GM21390 (cell line): Measurements from ENCODE around the gene OR51V1.
"Not testable (repeated sequence)": the region's sequence is repeated elsewhere in the genome, so short reads cannot be mapped to it uniquely, and the experiment has no call there.

Source experiments
- ATAC-seq: cut with Tn5 transposase; IDR thresholded peaks from one replicate; pipeline ENCODE4 v1.9.1; 2021; ENCODE audit not compliant: unreplicated experiment

Gene OR51V1

DNA sequence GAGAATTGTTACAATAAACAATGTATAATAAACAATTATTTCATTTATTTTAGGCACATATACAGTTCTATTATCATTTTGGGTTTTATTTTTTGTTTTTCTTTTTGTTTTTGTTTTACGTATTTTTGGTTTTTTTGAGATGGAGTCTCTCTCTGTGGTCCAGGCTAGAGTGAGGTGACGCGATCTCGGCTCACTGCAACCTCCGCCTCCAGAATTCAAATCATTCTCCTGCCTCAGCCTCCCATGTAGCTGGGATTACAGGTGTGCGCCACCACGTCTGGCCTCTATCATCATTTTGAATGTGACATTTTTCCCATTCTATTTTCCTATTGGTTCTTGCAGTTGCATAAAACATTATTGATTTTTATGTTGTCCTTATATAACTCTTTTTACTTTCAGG is 25.5 kb downstream of the OR51V1 start:
- no peak for ATAC-seq

DNA sequence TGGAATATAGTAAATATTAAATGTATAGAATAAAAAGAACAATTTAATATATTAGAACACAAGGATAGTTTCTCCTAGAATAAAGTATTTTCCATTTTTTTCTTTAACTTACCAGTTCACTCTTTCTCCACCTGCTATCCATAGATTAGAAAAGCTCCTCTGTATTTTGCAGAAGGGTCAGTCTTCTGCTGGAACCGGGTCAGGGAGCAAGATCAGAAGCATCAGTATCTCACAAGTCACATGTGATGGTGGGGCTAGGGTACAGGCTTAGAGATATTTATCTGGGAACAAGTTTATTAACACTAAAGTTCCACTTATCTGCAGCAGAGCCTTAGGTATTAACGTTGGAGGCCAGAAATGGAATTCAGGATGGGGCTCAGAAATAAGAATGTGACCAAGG is 28.6 kb downstream of the OR51V1 start:
- ATAC-seq = no peak

DNA sequence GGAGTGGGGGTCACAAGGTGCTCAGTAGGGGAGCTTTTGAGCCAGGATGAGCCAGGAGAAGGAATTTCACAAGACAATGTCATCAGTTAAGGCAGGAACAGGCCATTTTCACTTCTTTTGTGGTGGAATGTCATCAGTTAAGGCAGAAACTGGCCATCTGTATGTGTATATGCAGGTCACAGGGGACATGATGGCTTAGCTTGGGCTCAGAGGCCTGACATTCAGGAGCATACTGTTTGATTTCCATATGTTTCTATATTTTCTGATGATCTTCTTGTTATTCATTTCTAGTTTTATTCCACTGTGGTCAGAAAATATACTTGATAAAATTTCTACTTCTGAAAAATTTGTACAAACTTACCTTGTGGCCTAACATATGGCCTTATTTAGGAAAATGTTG is 34.6 kb downstream of the OR51V1 start:
- not testable (repeated sequence) for ATAC-seq

DNA sequence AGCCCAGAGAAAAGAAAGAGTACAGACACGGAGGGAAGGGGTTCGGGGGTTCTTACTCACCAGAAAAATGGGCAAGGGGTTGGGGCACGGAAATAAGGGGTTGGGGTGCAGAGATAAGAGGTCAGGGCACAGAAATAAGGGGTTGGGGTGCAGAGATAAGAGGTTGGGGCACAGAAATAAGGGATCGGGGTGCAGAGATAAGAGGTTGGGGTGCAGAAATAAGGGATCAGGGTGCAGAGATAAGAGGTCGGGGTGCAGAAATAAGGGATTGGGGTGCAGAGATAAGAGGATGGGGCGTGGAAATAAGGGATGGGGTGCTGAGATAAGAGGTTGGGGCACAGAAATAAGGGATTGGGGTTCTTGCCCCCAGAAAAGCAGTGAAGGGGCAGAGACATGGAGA is 35.7 kb downstream of the OR51V1 start:
- ATAC-seq = not testable (repeated sequence)

DNA sequence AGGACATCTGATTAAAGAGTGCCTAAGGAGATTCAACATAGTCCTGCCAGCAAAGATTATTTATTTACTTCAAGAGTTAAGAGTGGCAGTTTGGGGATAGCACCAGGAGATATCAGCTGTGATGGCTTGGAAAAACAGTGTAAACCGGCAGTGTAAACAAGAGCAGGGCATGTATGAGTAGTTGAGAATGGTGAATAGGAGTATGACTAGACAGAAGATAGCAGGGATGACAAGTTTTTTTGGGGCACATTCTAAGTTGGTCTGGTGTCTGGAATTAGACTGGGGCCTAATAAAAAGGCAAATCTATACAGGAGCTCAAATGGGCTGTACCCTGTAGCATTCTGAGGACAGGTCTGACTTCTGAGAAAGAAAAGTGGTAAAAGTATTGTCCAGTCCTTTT is 39.4 kb downstream of the OR51V1 start:
- not testable (repeated sequence) for ATAC-seq

DNA sequence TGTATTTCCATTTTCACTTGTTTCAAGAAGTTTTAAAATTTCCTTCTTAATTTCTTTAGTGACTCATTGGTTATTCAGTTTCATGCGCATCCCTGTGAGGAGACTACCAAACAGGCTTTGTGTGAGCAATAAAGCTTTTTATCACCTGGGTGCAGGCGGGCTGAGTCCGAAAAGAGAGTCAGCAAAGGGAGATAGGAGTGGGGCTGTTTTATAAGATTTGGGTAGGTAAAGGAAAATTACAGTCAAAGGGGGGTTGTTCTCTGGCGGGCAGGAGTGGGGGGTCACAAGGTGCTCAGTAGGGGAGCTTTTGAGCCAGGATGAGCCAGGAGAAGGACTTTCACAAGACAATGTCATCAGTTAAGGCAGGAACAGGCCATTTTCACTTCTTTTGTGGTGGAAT is 40.3 kb downstream of the OR51V1 start:
- ATAC-seq = not testable (repeated sequence)

DNA sequence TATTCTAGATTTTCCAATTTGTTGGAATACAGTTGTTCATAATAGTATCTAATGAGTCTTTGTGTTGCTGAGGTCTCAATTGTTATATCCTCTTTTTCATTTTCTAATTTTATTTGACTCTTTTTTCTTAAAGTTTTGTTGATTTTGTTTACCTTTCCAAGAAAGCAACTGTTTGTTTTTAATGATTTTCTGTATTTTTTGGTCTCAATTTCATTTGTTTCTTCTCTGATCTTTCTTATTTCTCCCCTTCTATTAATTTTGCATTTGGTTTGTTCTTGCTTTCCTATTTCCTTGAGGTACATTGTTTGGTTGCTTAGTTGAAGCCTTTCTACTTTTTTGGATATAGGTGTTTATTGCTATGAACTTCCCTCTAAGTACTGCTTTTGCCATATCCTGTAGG is 40.7 kb downstream of the OR51V1 start:
- no peak for ATAC-seq

DNA sequence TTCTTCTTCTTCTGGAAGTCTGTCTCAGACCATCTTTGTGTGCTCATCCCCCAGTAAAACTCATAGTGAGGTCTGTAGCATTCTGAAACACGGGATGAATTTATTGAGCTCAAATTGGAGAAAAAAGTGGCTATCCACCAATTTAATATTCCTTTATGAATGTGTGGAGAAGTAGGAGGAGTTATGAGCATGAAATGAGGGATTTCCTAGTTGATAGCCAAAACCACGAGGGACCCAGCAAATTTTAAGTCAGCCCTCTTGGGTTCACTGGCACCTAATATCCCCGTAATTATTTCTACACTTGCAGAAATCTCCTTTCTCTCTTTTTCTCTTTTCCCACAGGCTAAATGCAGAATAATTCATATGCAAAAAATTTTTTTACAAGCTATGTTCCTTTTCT is 45.8 kb downstream of the OR51V1 start, which contains the start of gene OR52A1:
Gene OR52A1 (minus strand): TSS at position 101 of the 400 bp plus-strand sequence. CDS start 2,388 bp downstream, outside the sequence.
- no peak for ATAC-seq

DNA sequence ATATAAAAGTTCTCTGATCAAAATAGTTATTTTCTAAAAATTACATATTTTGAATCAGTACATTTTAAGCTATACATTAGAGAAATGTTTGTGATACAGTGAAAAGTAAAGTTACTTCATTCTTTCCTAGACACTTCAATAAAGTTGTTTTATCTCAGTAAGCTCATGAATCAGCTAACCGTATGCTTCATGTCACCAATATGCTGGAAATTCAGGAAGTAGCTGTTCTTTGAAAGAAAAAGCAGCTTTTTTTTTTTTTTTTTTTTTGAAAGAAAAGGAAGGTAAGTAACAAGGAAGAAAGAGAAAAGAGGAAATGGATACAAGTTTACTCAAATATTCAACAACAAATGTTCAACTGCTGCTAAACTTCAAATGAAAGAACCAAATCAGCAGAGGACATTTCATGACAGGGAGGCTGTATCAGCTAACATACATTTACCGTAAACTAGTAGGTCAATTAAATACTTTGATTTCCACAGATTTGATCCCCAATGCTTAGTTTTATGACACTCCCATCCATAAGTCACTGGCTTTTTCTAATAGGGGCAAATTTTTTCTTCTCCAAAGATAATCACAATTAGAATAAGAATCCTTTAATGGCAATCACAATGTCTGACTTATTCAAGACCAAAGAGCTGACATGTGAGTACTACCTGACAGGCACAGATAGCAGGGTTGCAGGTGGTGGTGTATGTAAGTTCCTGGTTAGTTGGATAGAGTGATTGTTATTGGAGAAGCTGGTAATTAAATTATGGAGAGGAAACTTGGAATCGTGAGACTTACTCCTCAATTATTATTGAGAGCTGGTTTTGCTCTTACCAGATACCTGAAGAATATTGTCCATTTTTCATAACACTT is 46.7 kb downstream of the OR51V1 start:
- no peak for ATAC-seq

DNA sequence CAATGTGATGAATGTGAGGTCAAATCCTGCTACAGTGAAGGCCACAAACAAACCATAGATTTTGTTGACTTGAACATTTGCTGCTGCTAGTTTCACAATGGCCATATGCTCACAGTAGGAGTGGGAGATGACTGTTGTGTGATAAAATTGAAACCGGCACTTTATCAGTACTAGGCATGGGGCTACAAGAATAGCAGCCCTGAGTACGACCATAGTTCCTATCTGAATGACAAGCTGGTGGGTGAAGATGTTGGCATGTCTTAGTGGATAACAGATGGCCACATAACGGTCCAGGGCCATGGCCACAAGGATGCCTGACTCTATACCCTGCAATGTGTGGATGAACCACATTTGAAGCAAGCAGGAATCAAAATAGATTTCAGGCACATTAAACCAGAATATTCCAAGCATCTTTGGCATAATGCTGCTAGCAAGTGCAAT is 48.7 kb downstream of the OR51V1 start:
- no peak for ATAC-seq
